HG03139 (cell line): ENCODE results near the gene OR10H5.
"Not testable (repeated sequence)": the region's sequence is repeated elsewhere in the genome, so short reads cannot be mapped to it uniquely, and the experiment has no call there.

ENCODE experiments used
- ATAC-seq: cut with Tn5 transposase; IDR thresholded peaks from one replicate; pipeline ENCODE4 v1.9.1; 2021; ENCODE audit not compliant: unreplicated experiment

The OR10H5 gene

DNA sequence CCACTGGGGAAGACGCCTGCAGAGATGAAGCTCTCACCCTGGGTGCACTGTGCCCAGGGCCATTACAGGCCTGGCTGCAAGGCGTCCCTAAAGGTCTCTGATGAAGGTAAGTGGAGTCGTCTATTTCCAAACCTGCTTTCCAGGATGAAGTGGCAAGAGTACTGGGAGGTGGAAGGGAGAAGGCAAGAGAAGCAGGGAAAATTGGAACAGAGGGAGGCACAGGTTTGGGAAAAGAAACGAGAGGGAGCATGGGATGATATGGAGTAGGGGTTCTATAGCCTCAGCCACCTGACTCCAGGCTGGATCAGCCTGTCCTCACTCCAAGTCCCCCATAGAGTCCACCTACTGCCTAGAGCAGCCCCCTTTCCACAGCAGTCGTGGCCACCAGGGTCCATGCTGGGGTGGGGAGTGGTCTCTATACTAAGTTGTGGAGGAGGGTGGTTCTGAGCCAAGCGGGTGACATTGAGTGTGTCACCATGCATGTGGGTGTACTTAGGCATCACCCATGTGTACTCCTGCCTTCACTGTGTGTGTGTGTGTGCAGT lies at the start of gene OR10H5:
Gene OR10H5, plus strand, starts transcription at position 51 of the 545 bp plus-strand sequence. CDS start 6,388 bp downstream, outside the sequence.
- no peak for ATAC-seq

GRCh38 chr19:15737722-15738121 lies 49.7 kb upstream of the OR10H5 start, which contains the start of gene OR10H3:
OR10H3 (plus strand) TSS chr19:15737985; CDS start chr19:15741393, 3,408 bp downstream.
- no peak for ATAC-seq

DNA sequence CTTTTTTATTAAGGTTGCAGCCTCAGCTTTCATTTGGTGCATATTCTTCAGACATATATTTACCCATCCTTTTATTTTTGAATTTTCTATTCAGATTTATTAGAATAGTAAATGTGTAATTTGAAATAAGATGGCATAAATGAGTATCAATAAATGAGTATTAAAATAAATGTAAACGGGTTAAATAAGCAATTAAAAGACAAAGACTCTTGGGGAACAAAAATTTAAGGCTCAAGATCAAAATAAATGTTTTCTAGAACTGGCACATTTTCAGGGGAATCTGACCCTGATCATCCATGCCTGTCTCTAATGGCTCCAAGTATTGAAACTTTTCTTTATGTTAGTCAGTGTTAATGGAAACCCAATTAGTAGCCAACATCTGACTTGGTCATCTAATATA lies 46.7 kb upstream of the OR10H5 start:
- ATAC-seq = no peak

- no peak for ATAC-seq
Measured at GRCh38 chr19:15748239-15748638, 39.2 kb upstream of the OR10H5 start.

GRCh38 chr19:15758379-15758778 lies 29.1 kb upstream of the OR10H5 start:
- no peak for ATAC-seq

DNA sequence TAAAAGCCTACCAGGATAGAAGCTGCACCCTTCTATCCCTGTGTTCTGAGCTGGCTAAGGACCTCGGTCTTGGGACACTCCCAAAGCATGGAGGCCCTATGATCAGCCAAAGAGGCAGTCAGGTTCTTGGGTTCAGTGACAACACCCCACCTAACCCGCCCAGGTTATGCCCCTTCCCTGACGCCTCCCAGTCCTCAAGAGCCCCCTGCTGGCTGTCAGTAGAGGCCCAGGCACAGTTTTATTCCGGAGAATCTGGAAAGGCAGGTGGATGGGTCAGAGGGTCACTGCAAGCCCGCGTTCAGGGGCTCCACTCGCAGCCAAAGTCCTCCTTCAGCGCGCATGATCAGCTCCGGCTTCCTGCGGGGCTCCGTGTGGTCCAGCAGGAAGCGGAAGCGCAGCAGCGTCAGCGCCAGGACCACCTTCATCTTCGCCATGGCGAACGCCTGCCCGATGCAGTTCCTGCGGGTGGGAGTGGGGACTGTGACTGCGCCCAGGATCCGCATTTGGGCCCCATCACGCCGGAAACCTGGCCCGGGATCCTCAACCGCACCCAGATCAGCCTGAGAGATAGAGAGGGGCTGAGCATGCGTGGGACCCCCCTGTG lies 27.4 kb upstream of the OR10H5 start:
- no peak for ATAC-seq

DNA sequence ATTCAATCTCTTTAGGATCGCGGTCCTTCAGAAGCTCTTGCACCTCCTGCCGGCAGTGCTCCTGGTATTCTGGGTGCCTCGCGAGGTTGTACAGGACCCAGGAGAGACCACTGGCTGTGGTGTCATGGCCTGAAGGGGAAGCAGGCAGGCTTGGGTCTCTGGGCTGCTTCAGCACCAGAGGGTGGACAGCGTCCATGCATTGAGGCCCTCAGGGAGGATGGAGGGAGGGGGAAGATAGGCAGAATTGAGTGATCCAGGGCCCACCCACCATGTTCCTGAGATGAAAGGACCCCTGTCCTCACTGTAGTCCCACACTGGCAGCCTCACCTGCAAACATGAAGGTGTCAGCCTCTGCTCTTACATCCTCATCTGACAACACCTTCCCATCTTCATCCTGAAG lies 17.9 kb upstream of the OR10H5 start:
- no peak for ATAC-seq

DNA sequence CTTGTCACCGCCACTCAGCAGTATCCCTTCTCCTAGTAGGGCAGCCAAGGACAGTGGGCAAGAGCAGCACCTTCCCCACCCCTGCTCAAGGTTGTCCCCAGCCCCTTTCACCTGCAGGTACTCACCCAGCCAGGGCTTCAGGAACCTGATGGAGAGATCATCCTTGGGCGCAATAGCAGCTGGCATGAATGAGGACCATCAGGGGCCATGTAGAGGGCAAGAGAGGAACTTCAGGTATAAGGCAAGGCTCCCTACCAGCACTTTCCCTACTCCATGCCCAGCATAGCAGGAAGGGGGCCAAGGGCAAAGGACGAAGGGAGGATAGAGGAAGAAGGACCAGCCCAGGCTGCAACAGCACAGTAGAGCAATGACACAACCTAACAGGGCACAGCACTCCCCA lies 13.3 kb upstream of the OR10H5 start:
- not testable (repeated sequence) for ATAC-seq

DNA sequence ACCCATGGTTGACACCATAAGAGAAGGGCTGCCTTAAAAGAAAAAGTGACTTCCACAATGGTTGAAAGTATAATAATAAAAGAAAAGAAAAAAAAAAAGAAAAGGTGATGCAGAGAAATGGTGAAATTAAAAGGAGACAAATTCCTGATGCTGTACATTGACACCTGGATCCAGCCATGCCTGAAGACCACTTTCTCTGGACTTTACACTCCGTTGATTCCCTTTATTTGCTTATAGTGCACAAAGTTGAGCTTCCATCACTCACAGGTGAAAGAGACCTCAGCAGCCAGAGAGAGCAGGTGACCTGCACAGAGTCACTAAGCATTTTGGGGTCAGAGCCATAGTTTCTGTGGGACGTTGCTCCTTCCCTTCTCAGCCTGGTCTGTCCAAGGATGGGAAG lies 12.2 kb upstream of the OR10H5 start:
- no peak for ATAC-seq

DNA sequence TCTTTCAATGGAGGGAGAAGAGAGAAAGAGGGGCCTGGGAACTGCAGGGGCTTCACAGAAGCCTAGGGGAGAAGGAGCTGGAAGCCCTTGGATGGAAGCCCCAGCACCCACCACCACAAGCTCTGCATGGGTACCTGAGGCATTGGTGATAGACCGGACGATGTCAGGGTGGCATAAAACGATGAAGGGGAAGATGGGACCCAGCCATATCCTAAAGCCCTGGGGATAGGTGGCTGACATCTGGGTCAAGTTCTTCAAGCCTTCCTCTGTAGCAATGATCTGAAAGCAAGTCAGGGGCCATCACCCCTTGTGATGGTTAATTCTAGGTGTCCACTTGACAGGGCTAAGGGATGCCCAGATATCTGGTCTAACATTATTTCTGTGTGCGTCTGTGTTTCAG lies 11.2 kb upstream of the OR10H5 start:
- no peak for ATAC-seq

- ATAC-seq = no peak
Measured at GRCh38 chr19:15776991-15777970, 10.2 kb upstream of the OR10H5 start.

DNA sequence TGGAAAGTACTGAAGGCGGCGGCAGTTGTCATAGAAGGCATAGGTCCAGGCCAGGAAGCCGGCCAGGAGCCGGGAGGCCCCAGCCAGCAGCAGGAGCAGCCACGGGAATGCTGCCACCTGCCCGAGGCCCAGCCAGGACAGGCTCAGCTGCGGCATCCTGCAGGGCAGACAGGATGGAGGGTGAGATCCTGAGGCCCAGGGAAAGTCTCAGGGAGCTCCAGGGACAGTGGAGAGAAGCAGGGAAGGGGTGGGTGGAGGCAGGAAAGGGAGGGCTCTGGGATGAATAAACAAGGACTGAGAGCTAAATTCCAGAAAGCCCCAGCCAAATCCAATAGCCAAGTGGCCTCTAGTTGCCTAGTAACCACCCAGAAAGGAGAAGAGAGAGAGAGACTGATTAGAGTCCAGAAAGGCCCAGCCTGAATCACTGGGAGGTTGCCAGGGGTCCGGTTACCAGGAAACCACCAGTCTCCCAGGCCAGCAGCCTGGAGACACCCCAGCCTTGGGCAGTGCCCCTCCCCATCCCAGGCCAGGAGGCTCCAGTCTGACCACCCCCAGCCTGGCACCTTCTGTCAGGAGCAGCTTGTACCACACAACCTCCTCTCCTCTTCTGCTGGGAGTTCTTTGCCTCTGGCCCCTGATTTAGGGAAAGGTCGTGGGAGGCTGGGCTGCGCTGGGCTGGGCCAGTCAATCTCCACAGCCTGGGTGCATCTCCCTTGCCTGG lies 7.5 kb upstream of the OR10H5 start:
- no peak for ATAC-seq

- ATAC-seq = no peak
Measured at GRCh38 chr19:15780610-15781418, 6.6 kb upstream of the OR10H5 start.

- no peak for ATAC-seq
Measured at GRCh38 chr19:15781661-15782060, 5.8 kb upstream of the OR10H5 start.

DNA sequence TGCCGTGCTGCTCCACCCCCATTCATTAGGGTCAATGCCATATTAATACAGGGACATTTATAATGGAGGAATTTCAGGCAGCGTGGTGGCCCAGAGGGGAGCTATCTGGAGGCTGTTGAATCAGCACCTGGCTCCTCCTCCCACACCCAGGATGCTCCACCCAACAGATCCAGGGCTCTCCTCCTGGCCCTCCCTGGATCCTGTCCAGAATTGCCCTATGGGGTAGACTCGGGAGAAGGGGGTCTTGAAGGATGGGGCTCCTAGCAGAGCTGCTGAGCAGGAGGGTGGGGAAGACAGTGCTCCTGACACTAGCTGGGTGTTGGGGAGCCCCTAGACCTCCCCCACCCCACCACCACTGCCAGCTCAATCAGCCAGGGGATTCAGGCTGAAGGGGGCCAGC lies 5.2 kb upstream of the OR10H5 start:
- no peak for ATAC-seq

GRCh38 chr19:15782896-15783295 lies 4.6 kb upstream of the OR10H5 start:
- ATAC-seq = not testable (repeated sequence)

DNA sequence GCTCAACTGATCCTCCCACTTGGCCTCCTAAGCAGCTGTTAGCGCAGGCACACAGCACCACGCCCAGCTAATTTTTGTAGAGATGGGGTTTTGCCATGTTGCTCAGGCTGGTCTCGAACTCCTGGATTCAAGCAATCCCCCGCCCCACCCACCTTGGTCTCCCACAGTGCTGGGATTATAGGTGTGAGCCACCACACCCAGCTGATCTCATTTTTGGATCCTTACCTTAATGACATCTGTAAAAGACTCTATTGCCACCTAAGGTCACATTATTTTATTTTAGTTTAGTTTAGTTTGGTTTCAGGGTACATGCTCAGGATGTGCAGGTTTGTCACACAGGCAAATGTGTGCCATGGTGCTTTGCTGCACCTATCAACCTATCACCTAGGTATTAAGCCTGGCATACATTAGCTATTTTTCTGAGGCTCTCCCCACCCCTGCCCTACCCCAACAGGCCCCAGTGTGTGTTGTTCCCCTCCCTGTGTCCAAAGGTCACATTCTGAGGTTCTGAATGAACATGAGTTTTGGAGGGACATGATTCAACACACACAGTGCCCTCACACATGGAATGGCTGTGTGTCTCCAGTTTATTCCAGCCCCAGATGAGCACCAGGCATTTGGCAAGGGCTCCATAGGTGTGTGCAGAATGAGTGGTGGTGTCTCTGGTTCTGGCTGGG lies 1.3 kb downstream of the OR10H5 start:
- no peak for ATAC-seq

DNA sequence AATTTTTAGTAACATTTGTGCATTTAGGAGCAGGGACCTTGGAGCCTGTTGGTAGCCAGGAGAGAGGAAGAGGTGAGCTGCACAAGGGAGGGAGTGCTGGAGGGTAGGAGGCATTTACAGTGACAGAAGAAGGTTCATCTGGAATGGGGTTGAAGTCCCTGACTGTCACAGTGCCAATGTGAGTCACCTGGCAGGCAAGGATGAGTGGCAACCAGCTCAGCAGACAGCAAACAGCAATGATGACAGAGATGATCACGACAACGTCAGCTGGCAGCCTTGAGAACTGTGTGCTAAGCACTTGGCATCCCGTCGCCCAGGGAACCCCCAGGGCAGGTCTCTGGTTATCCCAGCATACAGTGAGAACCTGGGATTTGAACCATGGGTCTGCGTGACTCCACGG lies 2.6 kb downstream of the OR10H5 start:
- no peak for ATAC-seq

DNA sequence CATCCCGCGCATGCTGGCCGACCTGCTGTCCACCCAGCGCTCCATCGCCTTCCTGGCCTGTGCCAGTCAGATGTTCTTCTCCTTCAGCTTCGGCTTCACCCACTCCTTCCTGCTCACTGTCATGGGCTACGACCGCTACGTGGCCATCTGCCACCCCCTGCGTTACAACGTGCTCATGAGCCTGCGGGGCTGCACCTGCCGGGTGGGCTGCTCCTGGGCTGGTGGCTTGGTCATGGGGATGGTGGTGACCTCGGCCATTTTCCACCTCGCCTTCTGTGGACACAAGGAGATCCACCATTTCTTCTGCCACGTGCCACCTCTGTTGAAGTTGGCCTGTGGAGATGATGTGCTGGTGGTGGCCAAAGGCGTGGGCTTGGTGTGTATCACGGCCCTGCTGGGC lies 6.8 kb downstream of the OR10H5 start:
- not testable (repeated sequence) for ATAC-seq

- no peak for ATAC-seq
Measured at GRCh38 chr19:15810335-15810734, 22.9 kb downstream of the OR10H5 start.
